GM18867 (cell line): ENCODE data around the gene EXOC6.

Experiments
- ATAC-seq: cut with Tn5 transposase; IDR thresholded peaks from one replicate; pipeline ENCODE4 v1.9.1; 2021; ENCODE audit warnings: mild to moderate bottlenecking, moderate library complexity; ENCODE audit not compliant: unreplicated experiment

Gene EXOC6

DNA sequence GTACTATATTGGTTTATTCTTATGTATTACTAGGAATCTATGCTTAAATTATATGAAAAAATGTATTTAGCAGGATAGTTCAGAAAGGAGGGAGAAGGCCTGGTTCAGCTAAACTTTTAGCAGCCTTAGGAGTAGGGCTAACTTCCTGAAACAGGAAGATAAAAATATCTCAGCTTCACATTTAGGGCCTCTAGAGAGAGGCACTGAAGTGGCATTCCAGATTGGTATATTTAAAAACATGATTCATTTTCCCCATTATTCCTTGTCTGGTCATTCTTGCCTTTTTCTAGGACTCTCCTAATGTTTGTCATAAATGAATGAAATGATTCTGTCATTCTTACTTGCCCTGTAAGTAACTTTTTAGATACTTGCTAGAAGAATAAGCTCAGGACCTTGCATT is 149.3 kb downstream of the EXOC6 start:
- ATAC-seq: no peak

DNA sequence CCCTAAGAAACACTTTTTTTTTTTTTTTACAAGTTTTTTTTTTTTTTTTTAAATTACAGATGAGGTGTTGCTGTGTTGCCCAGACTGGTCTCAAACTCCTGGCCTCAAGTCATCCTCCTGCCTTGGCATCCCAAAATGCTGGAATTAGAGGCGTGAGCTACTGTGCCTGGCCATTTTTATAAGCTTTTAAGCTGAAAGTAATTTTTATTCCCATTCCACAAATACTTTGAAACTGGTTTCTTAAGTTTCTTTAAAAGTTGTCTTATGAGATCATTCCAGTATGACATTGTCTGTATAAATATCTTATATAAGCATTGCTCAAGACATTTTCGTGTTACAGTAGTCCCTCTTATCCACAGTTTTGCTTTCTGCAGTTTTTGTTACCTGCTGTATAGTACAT is 150.9 kb downstream of the EXOC6 start:
- ATAC-seq: no peak

DNA sequence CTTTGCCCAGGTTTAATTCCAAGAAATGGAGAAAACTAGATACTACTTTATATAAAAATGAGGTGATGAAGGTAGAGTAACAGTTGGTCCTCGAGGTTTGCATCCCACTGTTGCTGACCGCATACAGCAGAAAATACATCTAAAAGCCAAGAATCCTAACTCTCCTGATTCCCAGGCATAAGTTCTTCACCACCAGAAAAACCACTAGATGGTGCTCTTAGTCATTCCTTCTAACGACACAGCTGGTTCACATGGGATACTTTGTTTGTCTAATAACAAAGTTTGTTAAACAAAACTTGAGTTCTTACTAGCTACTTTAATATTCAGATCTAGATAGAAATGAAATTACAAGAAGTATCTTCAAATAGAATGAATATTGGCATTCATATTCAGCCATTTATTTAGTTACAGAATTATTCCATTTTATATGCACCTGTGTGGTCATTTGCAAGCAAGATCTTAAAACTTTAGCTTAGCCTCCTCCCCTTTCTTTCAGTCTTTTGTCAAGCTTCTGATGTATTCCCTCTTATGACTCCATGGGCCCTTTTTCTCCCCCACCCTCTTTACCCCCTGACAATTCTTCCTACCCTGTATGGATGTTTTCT is 158.2 kb downstream of the EXOC6 start:
- ATAC-seq: no peak

DNA sequence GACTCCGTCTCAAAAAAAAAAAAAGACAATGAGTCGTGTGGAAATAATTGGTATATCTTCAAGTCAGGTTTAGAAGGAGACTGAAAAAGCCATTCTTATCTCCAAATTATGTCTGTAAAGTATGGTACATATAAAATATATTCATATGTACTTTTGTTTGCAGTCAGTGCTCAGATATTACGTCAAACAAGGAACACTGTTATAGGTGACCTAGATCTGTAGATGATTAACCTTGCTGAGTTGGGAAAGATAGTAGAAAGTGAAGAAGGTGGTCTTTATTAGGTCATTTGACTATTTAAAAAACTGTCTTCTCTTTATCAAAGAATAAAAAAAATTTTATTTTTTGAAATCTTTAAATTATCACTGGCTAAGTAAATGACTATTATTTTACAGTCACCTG is 167.4 kb downstream of the EXOC6 start:
- no peak for ATAC-seq

DNA sequence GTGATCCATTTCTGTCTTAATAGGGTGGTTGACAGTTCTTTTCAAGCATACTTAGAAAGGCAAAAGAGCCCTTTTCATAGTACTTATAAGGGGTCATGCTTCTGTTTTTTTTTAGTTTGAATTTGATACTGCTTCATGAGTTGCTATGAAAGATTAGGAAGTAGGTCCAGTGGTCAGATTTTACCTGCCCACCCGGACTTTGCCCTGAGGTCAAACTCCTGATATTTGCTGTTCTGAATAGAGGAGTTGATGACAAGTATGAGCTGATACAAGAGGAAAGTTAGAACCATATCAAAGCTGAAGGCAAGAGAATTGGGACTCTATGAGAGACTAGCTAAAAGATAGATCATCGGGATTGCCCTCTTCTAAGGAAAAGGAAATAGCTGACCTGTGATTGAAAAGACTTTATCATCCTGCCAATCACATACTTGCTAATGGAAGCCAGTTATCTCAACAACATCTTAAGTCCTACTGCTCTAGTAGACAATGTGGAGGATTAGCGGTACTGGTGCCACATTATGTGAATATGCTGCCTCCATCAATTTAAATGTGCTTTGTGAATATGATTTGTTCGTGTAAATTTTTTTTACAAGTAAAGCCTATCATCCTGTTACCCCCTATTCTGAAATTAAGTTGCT is 174.8 kb downstream of the EXOC6 start:
- no peak for ATAC-seq

DNA sequence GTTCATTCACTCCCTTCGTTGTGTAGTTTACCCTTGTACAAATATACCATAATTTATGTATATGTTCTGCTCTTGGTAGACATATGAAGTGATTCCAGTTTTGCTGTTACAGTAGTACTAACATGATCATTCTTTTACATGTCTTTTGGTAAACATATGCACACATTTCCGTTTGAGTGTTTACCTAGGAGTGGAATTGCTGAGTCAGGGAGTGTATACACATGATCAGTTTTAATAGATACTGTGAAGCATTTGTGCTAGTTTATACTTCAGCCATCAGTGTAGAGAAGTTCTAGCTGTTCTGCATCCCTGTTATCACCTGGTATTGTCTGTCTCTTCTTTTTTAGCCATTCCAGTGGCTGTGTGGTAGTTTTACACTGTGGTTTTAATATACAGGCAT is 177.8 kb downstream of the EXOC6 start:
- ATAC-seq: no peak

DNA sequence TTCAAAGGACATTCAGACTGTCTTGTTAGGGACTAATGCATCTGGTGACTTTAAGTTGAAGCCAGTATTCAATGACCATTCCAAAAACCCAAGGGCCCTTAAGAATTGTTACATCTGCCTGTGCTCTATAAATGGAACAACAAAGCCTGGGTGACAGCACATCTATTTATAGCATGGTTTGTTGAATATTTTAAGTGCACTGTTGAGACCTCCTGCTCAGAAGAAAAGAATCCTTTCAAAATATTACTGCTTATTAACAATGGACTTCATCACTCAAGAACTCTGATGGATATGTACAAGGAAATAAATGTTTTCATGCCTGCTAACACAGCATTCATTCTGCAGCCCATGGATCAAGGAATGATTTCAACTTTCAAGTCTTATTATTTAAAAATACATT is 179.2 kb downstream of the EXOC6 start:
- no peak for ATAC-seq

DNA sequence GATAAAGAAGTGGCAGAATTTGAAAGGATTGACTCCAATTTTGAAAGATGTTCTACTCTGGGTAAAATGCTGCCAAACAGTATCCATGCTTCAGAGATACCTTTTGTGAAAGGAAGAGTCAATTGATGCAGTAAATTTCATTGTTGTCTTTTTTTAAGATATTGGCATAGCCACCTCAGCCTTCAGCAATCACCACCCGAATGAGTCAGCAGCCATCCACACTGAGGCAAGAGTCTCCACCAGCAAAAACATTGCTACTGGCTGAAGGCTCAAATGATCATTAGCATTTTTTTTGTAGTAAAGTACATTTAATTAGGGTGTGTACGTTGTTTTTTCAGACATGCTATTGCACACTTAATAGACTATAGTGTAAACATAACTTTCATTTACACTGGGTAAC is 180.6 kb downstream of the EXOC6 start:
- ATAC-seq: no peak

DNA sequence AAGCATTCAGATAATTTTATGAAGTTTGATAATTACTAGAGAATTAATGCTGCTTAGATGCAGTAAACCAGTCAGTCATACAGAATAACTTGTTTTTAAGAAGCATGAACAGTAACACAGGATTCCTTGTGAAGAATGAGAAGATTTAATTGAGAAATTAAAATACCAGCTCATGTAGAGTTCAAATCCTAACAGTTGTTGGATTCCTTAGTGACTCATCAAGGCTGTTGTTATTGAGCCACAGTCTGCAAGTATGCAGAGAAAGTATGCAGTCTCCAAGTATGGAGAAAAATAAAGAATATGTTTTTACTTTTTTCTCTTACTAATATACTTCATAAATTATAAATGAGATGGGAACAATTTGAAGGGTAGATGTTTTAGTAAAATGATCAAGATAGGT is 182.1 kb downstream of the EXOC6 start:
- ATAC-seq: no peak

DNA sequence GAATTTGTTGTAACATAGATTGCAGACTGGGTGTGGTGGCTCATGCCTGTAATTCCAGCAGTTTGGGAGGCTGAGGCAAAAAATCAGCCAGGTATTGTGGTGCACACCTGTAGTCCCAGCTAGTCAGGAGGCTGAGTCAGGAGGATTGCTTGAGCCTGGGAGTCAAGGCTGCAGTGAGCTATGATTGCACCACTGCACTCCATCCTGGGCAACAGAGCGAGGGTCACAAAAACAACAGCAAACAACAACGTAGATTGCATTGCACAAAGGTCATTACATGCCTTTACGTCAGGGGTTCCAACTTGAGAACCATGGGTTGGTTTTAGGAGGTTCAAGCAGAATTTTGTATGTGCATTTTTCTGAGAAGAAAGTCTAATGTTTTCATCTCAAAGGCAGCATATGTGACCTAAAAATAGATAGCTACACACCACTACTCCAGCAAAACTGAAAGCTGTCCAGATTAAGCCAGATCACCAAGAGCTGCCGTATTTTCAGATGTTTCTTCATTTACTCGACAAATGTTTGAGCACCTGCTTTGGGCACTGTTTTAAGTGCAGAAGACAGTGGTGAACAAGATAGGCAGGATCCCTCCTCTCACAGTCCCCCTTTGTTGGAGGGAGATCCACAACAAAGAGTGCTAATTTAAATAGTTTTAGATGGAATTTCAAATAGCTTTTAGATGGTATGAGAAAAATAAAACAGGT is 183.9 kb downstream of the EXOC6 start:
- no peak for ATAC-seq

DNA sequence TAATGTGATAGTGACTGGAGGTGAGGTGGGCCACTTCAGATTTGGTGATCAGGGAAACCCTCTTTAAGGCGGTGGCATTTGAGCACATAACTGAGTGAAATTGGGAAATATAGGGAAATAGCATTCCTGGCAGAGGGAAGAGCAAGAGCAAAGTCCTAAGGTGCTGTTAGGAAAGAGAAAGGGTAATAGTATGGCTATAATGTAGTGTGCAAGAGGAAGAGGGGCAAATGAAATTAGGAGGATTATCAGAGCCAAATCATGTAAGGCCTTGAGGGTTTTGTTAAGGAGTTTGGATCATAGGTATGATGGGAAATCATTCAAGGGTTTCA is 184.5 kb downstream of the EXOC6 start:
- no peak for ATAC-seq

DNA sequence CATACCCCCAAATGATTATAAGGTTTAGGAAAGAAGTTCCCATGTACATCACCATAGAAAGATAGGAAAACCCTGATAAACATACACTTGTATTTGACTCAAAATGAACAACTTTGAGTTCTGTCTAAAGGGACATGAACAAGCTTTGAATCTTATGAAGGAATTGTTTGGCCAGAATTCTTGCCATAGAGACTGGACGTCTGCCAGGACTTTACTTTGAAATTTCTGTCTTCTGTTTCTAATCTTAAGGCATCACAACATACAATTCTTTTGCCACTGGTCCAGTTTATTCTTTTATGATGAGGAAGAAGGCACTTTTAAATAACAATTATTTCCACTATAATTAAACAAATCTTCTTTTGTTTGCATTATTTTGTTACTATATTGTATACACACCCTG is 186.1 kb downstream of the EXOC6 start:
- ATAC-seq: no peak

DNA sequence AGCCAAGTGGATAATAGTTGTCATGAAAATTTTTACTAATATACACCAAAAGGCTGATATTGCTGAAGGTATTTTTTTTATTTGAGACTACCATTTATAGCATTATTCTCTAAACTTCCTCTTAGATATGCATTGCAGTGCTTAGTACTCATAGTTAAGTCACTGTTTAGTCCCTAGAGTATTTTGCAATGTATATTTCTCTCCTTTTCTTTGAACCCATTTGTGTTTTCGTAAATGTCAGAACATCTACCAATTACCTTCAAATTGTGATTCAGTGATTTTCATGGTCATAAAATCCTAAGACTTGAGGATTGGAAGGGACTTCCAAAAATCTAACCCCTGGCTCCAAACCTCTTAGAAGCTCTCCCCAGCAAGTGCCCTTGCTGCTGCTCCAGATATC is 190.8 kb downstream of the EXOC6 start:
- ATAC-seq: no peak

DNA sequence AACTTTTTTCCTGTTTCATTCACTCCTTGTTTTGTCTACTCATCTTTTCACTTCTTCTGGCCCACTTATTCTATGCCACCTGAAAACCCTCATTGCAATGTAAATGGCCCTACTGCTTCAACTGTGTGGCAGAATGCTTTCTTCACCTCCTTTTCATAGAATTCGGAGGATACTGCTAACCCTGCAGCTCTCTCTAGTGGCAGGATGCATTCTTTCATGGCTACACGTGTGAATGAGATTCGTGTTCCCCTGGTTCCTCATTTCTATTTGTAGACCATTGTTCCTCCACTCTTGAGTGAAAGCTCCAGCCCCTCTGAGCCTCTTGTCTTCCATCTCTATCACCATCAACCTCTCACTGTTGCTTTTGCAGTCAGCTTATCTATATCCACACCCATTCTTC is 191.4 kb downstream of the EXOC6 start:
- ATAC-seq: no peak

DNA sequence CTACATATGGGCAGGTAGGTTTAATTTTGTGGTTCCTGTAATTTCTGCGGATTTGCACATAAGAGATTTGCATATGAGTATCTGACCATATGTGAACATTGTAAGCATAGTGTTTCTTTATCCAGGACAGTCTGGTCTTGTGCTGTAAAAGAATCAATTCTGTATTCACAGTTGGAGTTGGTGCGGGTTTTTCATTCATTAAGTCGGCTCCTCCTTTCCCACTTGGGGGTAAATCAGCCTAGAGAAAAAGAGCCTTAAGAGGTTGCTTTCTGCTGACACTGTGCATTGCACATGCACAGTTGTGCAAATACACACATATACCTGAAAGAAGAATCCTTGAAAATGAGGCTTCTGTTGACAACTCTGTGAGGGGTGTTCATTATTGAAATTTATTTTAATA is 206.2 kb downstream of the EXOC6 start:
- ATAC-seq: no peak

DNA sequence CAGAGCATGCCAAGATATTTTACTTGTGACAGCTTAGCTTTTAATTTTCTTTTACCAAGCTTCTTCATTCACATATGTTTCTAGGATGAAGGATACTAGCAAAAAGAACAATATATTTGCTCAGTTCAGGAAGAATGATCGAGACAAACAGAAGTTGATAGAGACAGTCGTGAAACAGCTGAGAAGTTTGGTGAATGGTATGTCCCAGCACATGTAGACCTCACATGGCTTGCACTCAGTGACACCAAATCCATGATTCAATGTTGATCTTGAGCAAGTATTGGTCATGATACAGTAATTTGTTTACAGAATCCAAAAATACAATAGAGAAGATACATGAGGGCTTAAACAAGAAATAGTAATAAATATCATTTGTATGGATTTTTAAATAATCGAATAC is 209.8 kb downstream of the EXOC6 start:
- ATAC-seq: no peak

DNA sequence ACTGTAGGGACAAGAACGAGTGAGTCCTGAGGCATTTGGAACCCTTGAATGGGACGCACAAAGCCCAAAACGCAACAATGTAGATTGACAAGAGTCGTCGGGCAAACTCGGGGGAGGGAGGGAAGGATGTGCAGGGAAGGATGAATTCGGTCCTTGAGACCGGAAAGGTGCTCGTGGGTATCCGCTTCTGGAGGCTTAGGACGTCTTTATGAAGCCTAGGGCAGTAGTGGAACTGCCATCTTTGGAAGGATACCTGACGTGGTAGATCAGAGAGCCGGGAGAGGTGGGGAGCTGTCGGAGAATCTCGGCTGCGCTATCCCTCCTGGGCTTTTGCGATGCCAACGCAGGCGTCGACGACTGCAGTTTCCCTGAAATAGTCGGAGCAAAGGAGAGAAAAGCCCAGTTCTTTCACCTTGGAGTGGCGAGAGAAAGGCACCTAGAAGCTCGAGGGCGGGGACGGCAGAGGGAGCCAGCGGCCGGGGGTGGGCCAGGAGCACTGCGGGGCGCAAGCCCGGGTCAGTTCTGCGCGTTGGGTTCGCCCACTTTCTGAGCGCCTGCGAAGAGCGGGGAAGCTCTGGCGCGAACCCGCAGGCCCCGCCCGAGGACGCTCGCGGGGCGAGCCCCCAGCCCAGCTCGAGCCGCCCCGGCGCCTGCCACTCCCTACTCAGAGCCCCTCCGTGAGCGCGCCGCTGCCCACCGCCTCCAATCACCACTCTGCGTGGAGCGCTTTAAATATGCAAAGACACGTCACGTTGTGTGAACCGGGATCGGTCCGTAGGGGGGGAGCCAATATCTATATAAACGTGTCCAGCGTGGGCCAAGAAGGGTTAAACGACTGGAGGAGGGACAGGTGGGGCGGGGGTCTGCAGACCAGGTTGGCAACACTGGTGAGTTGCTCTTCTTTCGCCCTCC is 211.9 kb downstream of the EXOC6 start, which contains the start of gene CYP26C1:
Gene CYP26C1 (plus strand): TSS at position 824 of the 912 bp plus-strand sequence. CDS start 466 bp downstream, outside the sequence.
- no peak for ATAC-seq

DNA sequence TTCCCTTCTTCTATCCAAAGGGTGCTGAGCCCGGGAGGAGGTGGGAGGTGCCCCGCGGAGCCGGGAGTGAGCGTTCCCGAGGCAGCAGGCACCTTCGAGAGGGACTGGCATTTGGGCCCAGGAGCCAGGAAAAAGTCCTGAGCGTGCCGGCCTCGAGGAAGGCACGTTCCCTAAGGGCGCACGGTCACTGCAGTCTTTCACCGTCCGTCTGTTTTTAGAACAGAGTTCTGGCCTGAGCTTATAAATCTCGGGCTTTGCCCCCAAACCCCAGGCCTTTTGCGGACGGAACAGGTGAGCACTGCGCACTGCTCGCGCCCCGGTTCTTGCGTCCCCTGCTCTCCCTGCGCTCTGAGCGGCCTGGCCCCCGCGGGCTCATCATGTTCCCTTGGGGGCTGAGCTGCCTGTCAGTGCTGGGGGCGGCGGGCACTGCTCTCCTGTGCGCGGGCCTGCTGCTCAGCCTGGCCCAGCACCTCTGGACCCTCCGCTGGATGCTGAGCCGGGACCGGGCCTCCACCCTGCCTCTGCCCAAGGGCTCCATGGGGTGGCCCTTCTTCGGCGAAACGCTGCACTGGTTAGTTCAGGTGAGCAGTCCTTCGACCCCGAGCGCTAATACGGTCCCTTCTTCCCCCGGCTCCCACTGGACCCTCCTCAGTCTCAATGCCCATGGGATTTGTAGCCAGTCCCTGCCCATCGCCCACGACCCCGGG is 212.7 kb downstream of the EXOC6 start:
- ATAC-seq: no peak

DNA sequence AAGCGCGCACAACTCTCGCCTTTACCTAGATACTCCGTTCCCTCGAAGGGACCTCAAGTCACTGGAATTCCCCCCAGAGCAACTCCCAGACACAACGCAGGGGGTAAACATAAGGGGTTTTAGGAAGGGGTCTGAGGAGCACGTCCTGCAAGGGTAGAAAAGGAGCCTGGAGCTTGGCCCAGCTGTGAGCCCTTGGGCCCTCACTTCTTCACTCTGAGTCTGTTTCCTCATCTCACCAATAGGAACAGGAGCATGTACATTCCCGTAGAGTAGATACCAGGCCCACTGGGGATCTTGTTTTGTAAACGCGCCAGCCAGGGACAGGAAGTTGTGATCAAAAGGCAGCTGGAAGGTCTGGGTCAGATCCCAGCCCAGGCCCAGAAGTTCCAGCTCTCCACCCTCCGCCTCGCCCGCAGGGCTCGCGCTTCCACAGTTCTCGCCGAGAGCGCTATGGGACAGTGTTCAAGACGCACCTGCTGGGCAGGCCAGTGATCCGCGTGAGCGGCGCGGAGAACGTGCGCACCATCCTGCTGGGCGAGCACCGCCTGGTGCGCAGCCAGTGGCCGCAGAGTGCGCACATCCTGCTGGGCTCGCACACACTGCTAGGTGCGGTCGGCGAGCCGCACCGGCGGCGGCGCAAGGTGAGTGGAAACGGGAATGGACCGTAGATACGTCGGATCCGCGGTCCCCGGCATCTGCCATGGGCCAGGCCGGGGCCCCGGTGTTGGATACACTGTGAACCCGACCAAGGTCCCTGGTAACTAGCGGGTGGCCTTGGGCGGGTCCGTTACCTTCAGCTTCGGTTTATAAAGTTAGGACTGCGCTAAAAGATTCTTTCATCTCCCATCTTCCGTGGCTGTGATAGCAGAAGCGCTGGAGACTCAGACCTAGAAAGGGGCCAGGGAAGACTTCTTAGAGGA is 213.5 kb downstream of the EXOC6 start:
- no peak for ATAC-seq
